ENCODE results near the gene DAB1. TPM values are rescaled to one million over a fixed set of nuclear protein-coding genes. Genes with fewer than 3 reads are reported as not detected.

DAB1 gene
- polyA plus RNA-seq, 1 donor from 2014 or later = 11.4 TPM

- no peak overlapping the region for H2AFZ ChIP-seq (ENCODE audit: low read depth, low read length)
- no peak overlapping the region for H3K4me3 ChIP-seq (ENCODE audit: low read length)
- H3K79me2 ChIP-seq (replicated peaks; ENCODE audit: insufficient read depth, low read length) = no peaks in the 10 kb centered on the region
- H3K27me3 ChIP-seq (ENCODE audit: insufficient read depth, low read depth, low read length) = no peaks in the 10 kb centered on the region
- H3K9me2 ChIP-seq (ENCODE audit: insufficient read depth, low read length) = no peaks in the 10 kb centered on the region
- H4K20me1 ChIP-seq (ENCODE audit: insufficient read depth) = no peaks in the 10 kb centered on the region
- H3K9me3 ChIP-seq (ENCODE audit: low read length) = no peaks in the 10 kb centered on the region
- H3K36me3 ChIP-seq (ENCODE audit: insufficient read depth, low read length) = no peaks in the 10 kb centered on the region
- TF ChIP-seq POLR2AphosphoS5 (IDR thresholded peaks at IDR 0.05) (no peak), RAD21 (conservative IDR thresholded peaks at IDR 0.05) (no peak), EZH2 (IDR thresholded peaks at IDR 0.05; ENCODE audit: borderline replicate concordance, insufficient read depth, low read length, poor library complexity, severe bottlenecking) (no peak), TAF1 (IDR thresholded peaks at IDR 0.05; ENCODE audit: low read depth) (no peak), REST (IDR thresholded peaks at IDR 0.05; ENCODE audit: borderline replicate concordance) (no peak), SMC3 (conservative IDR thresholded peaks at IDR 0.05; ENCODE audit: poor library complexity) (no peak), MXI1 (conservative IDR thresholded peaks at IDR 0.05; ENCODE audit: poor library complexity, severe bottlenecking) (no peak), CTCF (IDR thresholded peaks at IDR 0.05; ENCODE audit: poor library complexity, severe bottlenecking) (no peak), EP300 (conservative IDR thresholded peaks at IDR 0.05; ENCODE audit: poor library complexity, severe bottlenecking) (no peak)
- H3K4me2 ChIP-seq (ENCODE audit: low read length) = no peak overlapping the region
- H3K9ac ChIP-seq (ENCODE audit: low read length) = no peak overlapping the region
- H3K27ac ChIP-seq (ENCODE audit: low read length) = no peak overlapping the region
- H3F3A ChIP-seq (ENCODE audit: insufficient read depth, low read length, poor library complexity, severe bottlenecking) = no peaks in the 10 kb centered on the region
These were observed 231.6 kb downstream of the DAB1 start for GRCh38 chr1:57192222-57192621.

GRCh38 chr1:57190898-57191297, 233.0 kb downstream of the DAB1 start:
- Histone ChIP-seq H3K9me2 (ENCODE audit: insufficient read depth, low read length) (no peaks in the 10 kb centered on the region), H3K27me3 (ENCODE audit: insufficient read depth, low read depth, low read length) (no peaks in the 10 kb centered on the region), H3K36me3 (ENCODE audit: insufficient read depth, low read length) (no peaks in the 10 kb centered on the region), H2AFZ (ENCODE audit: low read depth, low read length) (no peak overlapping the region), H4K20me1 (ENCODE audit: insufficient read depth) (no peaks in the 10 kb centered on the region), H3K27ac (ENCODE audit: low read length) (no peak overlapping the region), H3K9me3 (ENCODE audit: low read length) (no peaks in the 10 kb centered on the region), H3K9ac (ENCODE audit: low read length) (no peak overlapping the region), H3F3A (ENCODE audit: insufficient read depth, low read length, poor library complexity, severe bottlenecking) (no peaks in the 10 kb centered on the region), H3K4me2 (ENCODE audit: low read length) (no peak overlapping the region), H3K4me3 (ENCODE audit: low read length) (no peak overlapping the region), H3K79me2 (replicated peaks; ENCODE audit: insufficient read depth, low read length) (no peaks in the 10 kb centered on the region)
- TF ChIP-seq REST (IDR thresholded peaks at IDR 0.05; ENCODE audit: borderline replicate concordance) (no peak), EZH2 (IDR thresholded peaks at IDR 0.05; ENCODE audit: borderline replicate concordance, insufficient read depth, low read length, poor library complexity, severe bottlenecking) (no peak), POLR2AphosphoS5 (IDR thresholded peaks at IDR 0.05) (no peak), MXI1 (conservative IDR thresholded peaks at IDR 0.05; ENCODE audit: poor library complexity, severe bottlenecking) (no peak), TAF1 (IDR thresholded peaks at IDR 0.05; ENCODE audit: low read depth) (no peak), RAD21 (conservative IDR thresholded peaks at IDR 0.05) (no peak), EP300 (conservative IDR thresholded peaks at IDR 0.05; ENCODE audit: poor library complexity, severe bottlenecking) (no peak), SMC3 (conservative IDR thresholded peaks at IDR 0.05; ENCODE audit: poor library complexity) (no peak), CTCF (IDR thresholded peaks at IDR 0.05; ENCODE audit: poor library complexity, severe bottlenecking) (no peak)

Measured in neural cell (in vitro differentiated cells).